GM12872 (cell line): ENCODE measurements around the gene CYTH3.

Experiments used
- TF ChIP-seq, protein P1 (sequence below): IDR thresholded peaks from 3 replicates; pipeline ENCODE4 v1.5.1; 2011; ENCODE audit warnings: low read depth, mild to moderate bottlenecking, low read length, moderate library complexity; ENCODE audit not compliant: insufficient read depth

The CYTH3 gene

DNA sequence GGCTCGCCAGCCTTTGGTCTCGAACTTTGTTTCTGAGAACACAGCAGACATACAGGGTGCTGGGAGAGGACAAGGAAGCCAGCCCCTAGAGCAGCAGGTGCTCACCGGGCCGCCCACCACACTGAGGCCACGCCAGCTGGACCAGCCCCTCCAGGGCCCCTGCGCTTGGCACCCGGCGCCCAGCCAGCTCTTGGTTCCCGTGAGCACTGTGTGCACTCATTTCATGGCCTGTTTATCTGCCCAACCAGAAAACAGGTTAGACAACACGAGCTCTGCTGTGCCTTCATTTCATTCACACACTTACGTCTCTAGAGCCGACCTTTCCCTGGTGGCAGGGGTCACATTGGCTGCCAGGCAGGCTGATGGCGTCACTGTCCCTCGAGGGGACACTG lies 104.0 kb downstream of the CYTH3 start:
- TF ChIP-seq, protein P1, sequence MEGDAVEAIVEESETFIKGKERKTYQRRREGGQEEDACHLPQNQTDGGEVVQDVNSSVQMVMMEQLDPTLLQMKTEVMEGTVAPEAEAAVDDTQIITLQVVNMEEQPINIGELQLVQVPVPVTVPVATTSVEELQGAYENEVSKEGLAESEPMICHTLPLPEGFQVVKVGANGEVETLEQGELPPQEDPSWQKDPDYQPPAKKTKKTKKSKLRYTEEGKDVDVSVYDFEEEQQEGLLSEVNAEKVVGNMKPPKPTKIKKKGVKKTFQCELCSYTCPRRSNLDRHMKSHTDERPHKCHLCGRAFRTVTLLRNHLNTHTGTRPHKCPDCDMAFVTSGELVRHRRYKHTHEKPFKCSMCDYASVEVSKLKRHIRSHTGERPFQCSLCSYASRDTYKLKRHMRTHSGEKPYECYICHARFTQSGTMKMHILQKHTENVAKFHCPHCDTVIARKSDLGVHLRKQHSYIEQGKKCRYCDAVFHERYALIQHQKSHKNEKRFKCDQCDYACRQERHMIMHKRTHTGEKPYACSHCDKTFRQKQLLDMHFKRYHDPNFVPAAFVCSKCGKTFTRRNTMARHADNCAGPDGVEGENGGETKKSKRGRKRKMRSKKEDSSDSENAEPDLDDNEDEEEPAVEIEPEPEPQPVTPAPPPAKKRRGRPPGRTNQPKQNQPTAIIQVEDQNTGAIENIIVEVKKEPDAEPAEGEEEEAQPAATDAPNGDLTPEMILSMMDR: no peak

- TF ChIP-seq, protein P1: no peak
These were observed 104.6 kb downstream of the CYTH3 start for GRCh38 chr7:6167587-6168476.

- TF ChIP-seq, protein P1: no peak
These were observed 105.3 kb downstream of the CYTH3 start for GRCh38 chr7:6167004-6167551.

- TF ChIP-seq, protein P1: no peak
These were observed 106.0 kb downstream of the CYTH3 start for GRCh38 chr7:6166443-6166891.

DNA sequence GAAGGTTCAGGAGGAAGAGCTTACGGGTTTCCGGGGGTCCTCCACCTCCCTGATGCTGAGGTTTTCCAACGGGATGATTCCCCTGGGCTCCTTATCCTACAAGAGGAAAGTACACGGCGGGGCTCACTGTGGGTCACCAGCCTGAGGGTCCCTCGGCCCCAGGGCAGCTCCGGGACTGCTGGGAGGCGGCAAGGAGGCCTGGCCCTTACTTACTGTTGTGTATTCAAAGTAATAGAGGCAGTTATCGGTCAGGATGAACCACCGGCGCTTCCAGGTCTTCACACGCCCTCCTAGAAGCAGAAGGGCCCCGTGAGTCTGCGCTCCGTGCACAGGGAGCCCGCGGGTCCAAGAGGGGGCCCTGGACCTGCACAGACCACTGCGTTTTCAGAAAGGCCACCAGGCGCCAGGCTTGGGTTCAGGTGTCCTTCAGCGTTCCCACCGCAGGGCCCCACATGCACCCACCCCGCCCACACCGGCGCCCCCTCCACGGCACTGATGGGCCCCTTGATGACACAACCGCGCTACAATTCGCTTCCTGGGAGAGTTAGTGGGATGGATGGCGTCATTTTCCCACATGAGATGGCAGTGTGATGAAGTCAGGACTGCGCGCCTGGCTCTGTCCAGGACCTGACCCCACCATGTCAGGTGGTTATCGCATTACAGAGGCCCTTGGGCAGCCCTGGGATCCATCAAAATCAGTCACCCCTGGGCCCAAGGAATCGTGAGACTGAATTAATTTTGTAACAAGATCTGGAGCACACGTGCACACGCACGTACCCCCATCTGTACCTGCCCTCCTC lies 106.7 kb downstream of the CYTH3 start:
- TF ChIP-seq, protein P1: no peak

GRCh38 chr7:6165075-6165474 lies 107.3 kb downstream of the CYTH3 start:
- TF ChIP-seq, protein P1: no peak

- TF ChIP-seq, protein P1: no peak; the same call in 2 of the 3 replicates
These were observed 107.9 kb downstream of the CYTH3 start for GRCh38 chr7:6164491-6164890.
